ENCODE results near the gene OBP2A.
"Not testable (repeated sequence)": the region's sequence is repeated elsewhere in the genome, so short reads cannot be mapped to it uniquely, and the experiment has no call there.

The OBP2A gene

DNA sequence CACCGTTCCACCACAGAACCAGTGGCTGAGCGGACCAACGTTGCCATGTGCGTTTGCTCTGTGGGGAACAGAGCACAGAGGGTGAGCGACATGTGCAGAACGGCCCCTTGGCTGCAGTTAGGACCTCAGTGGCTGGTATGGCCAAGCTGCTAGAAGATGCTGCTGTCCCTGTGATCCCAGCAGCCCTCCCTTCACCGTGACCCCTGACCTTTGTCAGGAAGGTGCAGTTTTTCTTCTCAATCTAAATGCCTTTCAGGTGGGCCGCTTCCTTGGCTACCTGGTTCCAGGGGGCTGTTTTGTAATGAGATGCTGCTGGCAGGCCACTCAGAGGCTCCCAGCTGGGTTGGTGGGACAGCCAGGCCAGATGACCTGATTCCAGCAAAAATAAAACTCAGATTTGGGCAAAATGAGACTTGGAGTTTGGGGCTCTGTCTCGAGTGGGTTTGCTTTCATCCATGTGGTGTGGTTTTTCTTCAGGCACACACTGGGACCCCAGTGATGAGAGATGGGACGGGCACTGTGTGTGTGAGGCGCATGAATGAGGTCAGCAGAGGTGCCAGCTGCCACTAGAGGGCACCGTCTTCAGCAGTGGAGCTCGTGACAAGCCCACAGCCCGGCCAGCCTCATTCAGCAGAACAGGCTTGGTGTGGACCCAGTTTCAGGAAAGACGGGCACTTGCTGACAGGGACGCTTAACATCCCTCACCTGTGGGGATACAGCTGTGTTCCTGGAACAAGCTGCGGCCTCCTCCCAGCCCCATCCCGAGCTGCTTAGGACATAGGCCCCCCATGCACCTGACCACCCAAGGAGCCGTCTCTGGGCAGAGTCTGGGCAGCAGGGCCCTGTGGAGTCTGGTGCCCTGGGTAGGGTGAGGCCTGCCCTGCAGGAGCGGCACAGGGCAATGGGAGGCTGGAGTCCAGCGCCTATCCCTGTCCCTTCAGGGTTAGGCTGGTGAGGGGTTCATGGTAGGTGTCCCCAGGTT is 41.4 kb upstream of the OBP2A start:
- peaks cover 3% of the 10 kb centered on the region for H3K36me3 ChIP-seq (ENCODE audit: control insufficient read depth, insufficient read depth, low read length)
- H3K4me3 ChIP-seq (ENCODE audit: low read length), result no peak overlapping the region
- H3K9ac ChIP-seq (ENCODE audit: low read length), result no peak overlapping the region
- peaks cover 16% of the 10 kb centered on the region for H3K4me1 ChIP-seq (ENCODE audit: control insufficient read depth, insufficient read depth, low read length)
- H3K9me3 ChIP-seq (ENCODE audit: control insufficient read depth, low read length), result no peaks in the 10 kb centered on the region
- H3K27me3 ChIP-seq (ENCODE audit: control insufficient read depth, insufficient read depth, low read length), result no peaks in the 10 kb centered on the region

DNA sequence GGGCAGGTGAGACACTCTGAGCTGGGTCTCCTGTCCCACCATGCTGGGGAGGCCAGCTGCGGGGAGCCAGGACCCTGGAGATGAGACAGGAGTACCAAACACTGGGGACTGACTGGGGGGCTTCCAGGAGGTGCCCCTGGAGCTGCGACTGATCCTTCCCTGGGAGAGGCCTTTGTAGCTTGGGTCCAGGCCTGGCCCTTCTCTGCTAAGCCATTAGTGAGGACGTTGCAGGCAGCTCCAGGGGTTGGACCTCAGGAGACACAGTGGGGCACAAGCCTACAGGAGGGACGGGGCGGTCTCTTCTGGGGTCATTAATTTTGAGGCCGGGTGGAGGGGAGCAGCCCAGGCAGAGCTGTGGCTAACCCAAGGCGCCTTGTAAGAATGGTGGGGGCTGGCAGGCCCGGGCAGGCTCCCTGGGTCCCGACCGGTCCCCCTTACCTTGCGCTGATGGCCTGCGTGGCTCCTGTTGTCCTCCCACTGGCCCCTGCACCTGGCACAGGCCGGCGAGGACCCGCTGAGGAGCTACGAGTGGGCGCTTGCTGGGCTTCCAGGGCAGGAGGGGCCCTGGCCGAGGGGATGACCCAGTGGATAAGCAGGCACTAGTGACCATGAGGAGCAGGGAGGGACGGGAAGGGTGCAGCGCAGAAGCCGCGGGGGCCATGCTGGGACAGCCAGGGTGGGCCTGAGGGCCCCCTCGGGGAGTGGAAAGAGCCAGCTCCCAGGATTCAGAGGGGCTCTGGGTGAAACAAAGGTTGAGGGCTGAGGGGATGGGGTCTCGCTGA is 40.3 kb upstream of the OBP2A start:
- H3K4me1 ChIP-seq (ENCODE audit: control insufficient read depth, insufficient read depth, low read length), result peaks cover 11% of the 10 kb centered on the region
- no peak overlapping the region for H3K9ac ChIP-seq (ENCODE audit: low read length)
- no peaks in the 10 kb centered on the region for H3K27me3 ChIP-seq (ENCODE audit: control insufficient read depth, insufficient read depth, low read length)
- H3K9me3 ChIP-seq (ENCODE audit: control insufficient read depth, low read length), result no peaks in the 10 kb centered on the region
- no peak overlapping the region for H3K4me3 ChIP-seq (ENCODE audit: low read length)
- peaks cover 3% of the 10 kb centered on the region for H3K36me3 ChIP-seq (ENCODE audit: control insufficient read depth, insufficient read depth, low read length)

DNA sequence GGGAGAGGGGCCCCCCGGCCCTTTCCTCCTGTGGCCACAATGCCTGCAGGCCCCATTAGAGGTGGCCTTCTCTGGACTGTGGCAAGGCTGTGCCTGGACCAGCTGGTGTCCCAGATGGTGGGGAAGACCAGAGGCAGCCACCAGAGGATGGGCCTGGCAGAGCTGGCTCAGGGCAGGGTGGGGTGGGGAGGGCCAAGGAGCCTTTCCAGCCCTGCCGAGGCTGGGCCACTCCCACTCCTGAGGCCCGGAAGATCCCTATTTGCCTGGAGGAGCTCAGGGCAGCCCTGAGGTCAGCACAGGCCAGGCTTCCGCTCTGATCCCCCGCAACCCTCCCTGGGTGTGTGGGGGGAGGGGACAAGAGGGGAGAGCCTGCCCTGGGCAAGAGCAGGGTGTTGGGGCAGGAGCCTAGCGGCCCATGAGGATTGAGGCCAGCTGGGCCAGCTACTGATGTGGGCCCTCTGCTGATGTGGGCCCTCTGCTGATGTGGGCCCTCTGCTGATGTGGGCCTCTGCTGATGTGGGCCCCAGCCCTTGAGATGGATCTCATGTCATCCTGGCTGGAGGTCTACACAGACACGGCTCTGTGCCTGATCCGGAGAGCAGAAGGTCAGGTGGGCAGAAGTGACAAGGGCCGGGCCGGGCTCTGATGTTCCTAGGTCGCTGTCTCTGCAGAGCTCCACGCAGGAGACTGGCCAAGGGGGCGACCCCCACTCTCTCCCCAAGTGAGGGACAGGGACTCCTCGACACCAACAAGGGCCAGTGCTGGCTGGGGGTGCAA is 39.4 kb upstream of the OBP2A start:
- H3K4me1 ChIP-seq (ENCODE audit: control insufficient read depth, insufficient read depth, low read length), result peaks cover 7% of the 10 kb centered on the region
- peaks cover 3% of the 10 kb centered on the region for H3K36me3 ChIP-seq (ENCODE audit: control insufficient read depth, insufficient read depth, low read length)
- no peaks in the 10 kb centered on the region for H3K27me3 ChIP-seq (ENCODE audit: control insufficient read depth, insufficient read depth, low read length)
- H3K9me3 ChIP-seq (ENCODE audit: control insufficient read depth, low read length), result no peaks in the 10 kb centered on the region
- H3K9ac ChIP-seq (ENCODE audit: low read length), result no peak overlapping the region
- no peak overlapping the region for H3K4me3 ChIP-seq (ENCODE audit: low read length)

DNA sequence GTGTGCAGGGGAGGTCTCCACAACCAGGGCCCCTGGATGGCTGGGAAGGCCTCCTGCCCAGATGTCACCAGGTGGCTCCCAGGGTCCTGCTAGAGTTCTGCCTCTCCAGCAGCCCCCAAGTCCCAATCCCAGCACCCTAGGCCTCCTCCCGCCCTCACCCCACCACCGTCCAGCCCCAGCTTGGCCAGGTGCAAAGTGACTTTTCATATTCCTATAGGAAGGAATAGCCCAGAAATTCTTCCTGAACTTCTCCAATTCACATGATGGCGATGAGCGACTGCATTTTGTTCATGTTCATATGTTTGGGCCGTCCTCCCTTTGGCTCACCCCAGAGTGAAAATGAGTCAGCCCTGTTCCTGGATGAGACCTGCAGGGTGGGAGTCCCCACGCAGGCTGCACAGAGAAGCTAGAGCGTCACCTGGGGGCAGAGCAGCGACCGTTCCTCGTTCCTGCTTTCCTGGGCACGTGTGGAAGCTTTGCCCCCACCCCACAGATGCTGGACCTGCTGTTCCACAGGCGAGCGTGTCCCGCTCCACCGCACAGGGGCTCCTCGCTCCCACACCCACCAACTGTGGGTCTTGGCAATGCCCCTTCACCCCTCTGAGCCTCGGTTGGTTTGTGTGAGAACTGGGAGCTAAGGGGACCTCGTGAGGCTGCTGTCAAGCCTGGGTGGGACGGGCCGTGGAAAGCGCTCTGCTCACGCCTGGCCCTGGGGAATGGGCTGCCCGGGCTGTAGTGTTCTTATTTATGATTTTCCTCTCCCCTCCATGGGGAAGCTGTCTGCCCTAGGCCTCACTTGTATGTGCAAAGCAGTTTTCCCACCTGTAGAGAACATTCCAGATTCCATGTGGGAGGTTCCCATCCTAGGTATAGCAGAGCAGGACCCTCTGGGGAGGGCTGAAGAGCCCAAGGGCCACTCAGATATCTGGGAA is 38.6 kb upstream of the OBP2A start:
- Histone ChIP-seq H3K27me3 (ENCODE audit: control insufficient read depth, insufficient read depth, low read length) (no peaks in the 10 kb centered on the region), H3K9ac (ENCODE audit: low read length) (no peak overlapping the region), H3K4me3 (ENCODE audit: low read length) (no peak overlapping the region), H3K9me3 (ENCODE audit: control insufficient read depth, low read length) (no peaks in the 10 kb centered on the region), H3K36me3 (ENCODE audit: control insufficient read depth, insufficient read depth, low read length) (peaks cover 3% of the 10 kb centered on the region), H3K4me1 (ENCODE audit: control insufficient read depth, insufficient read depth, low read length) (no peaks in the 10 kb centered on the region)

DNA sequence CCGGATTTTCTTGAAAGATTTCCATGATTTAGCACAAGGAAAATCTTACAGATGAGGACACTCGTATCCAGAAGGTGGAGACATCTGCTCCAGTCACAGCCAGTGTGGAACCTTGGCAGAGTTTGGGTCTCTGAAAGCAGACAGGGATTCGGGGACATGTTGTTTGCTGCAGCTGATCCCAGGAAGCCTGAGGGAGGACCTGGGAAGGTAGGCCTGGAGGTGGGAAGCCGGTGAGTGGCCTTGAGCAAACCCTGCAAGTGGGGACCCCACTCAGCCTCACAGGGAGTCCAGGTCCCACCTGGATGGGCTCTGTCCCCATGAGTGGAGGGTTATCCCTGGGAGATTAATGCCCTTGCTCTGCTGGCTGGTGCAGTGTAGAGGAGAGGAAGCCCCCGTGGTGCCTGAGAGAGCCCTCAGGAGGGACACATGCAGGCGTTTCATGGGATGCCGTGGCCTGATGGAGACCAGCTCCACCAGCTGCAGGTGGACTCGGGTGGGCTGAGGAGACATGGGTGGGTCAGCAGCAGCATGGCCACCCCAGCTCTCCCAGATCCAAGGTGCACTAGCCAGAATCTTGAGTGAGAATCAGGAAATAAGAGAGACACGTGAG is 37.6 kb upstream of the OBP2A start:
- H3K4me3 ChIP-seq (ENCODE audit: low read length), result no peak overlapping the region
- H3K9me3 ChIP-seq (ENCODE audit: control insufficient read depth, low read length), result no peaks in the 10 kb centered on the region
- no peaks in the 10 kb centered on the region for H3K4me1 ChIP-seq (ENCODE audit: control insufficient read depth, insufficient read depth, low read length)
- H3K36me3 ChIP-seq (ENCODE audit: control insufficient read depth, insufficient read depth, low read length), result peaks cover 3% of the 10 kb centered on the region
- no peaks in the 10 kb centered on the region for H3K27me3 ChIP-seq (ENCODE audit: control insufficient read depth, insufficient read depth, low read length)
- H3K9ac ChIP-seq (ENCODE audit: low read length), result no peak overlapping the region

DNA sequence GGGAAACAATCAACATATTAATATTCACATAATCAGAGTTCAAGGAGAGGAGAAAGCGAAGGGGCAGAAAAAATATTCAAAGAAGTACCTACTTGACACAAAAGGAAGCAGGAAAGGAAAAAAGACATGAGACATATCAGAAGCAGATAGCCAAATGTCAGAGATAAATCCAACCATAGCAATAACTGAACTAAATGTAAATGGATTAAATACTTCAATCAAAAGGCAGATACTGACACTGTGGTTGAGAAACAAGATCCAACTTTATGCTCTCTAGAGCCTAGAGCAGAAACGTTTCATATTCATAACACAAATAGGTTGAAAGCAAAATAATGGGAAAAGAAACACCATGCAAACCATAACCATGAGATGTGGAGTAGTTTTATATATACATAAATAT is 36.5 kb upstream of the OBP2A start:
- H3K27me3 ChIP-seq (ENCODE audit: control insufficient read depth, insufficient read depth, low read length), result no peaks in the 10 kb centered on the region
- H3K9ac ChIP-seq (ENCODE audit: low read length), result no peak overlapping the region
- H3K4me3 ChIP-seq (ENCODE audit: low read length), result no peak overlapping the region
- H3K9me3 ChIP-seq (ENCODE audit: control insufficient read depth, low read length), result no peaks in the 10 kb centered on the region
- no peaks in the 10 kb centered on the region for H3K4me1 ChIP-seq (ENCODE audit: control insufficient read depth, insufficient read depth, low read length)
- no peaks in the 10 kb centered on the region for H3K36me3 ChIP-seq (ENCODE audit: control insufficient read depth, insufficient read depth, low read length)

DNA sequence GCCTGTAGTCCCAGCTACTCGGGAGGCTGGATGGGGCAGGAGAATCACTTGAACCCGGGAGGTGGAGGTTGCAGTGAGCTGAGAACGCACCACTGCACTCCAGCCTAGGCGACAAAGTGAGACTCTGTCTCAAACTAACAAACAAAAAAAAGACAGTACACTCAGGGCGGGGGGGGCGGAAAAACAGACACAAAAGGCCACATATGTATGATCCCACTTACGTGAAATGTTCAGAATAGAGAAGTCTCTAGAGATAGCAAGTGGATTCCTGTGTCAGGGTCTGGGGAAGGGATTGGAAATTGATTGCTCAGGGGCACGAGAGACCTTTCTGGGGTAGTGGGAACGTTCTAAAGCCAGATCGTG is 33.7 kb upstream of the OBP2A start:
- Histone ChIP-seq H3K27me3 (ENCODE audit: control insufficient read depth, insufficient read depth, low read length) (no peaks in the 10 kb centered on the region), H3K9ac (ENCODE audit: low read length) (no peak overlapping the region), H3K4me3 (ENCODE audit: low read length) (no peak overlapping the region), H3K36me3 (ENCODE audit: control insufficient read depth, insufficient read depth, low read length) (no peaks in the 10 kb centered on the region), H3K9me3 (ENCODE audit: control insufficient read depth, low read length) (no peaks in the 10 kb centered on the region), H3K4me1 (ENCODE audit: control insufficient read depth, insufficient read depth, low read length) (no peaks in the 10 kb centered on the region)

DNA sequence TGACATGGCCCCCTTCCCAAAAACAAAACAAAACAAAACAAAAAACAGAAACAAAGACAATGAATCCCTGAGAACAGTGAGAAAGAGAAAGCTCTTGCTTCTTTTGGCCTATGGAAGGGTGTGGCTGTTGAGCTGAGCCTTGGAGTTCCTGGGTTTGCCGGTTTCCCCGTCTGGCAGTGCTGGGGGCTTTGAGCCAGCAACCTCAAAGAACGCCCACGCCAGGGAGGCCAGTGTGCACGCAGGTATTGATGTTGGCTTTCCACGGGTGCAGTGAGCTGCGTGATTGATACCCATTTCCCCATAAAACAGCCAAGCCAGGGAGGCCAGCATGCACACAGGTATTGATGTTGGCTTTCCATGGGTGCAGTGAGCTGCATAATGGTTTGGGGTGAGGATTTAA is 33.0 kb upstream of the OBP2A start:
- Histone ChIP-seq H3K9ac (ENCODE audit: low read length) (no peak overlapping the region), H3K27me3 (ENCODE audit: control insufficient read depth, insufficient read depth, low read length) (no peaks in the 10 kb centered on the region), H3K4me1 (ENCODE audit: control insufficient read depth, insufficient read depth, low read length) (no peaks in the 10 kb centered on the region), H3K9me3 (ENCODE audit: control insufficient read depth, low read length) (no peaks in the 10 kb centered on the region), H3K36me3 (ENCODE audit: control insufficient read depth, insufficient read depth, low read length) (no peaks in the 10 kb centered on the region), H3K4me3 (ENCODE audit: low read length) (no peak overlapping the region)

DNA sequence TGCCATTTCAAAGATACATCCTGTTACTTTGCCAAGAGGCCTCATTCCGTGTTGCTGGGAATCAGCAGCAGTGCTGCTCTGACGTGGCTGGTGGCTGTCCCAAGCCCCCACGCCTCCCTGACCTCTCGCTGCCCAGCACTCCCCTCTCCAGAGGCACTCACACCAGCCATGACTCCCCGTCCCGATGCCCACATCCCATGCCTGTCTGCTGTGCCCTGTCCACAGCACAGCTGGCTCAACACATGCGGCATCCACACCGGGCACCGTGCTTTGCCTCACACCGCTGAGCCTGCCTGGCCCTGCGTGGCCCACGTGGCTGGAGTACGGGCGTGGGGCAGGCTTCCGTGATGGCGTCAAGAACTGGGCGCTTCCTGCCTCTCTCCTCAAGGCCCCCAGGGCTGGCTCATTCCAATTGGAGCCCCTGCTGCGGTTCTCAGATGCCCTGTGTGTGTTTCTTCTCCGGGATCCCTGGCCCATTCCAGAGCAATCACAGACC is 32.5 kb upstream of the OBP2A start:
- no peaks in the 10 kb centered on the region for H3K4me1 ChIP-seq (ENCODE audit: control insufficient read depth, insufficient read depth, low read length)
- H3K36me3 ChIP-seq (ENCODE audit: control insufficient read depth, insufficient read depth, low read length), result no peaks in the 10 kb centered on the region
- H3K4me3 ChIP-seq (ENCODE audit: low read length), result no peak overlapping the region
- no peaks in the 10 kb centered on the region for H3K9me3 ChIP-seq (ENCODE audit: control insufficient read depth, low read length)
- H3K27me3 ChIP-seq (ENCODE audit: control insufficient read depth, insufficient read depth, low read length), result no peaks in the 10 kb centered on the region
- no peak overlapping the region for H3K9ac ChIP-seq (ENCODE audit: low read length)

DNA sequence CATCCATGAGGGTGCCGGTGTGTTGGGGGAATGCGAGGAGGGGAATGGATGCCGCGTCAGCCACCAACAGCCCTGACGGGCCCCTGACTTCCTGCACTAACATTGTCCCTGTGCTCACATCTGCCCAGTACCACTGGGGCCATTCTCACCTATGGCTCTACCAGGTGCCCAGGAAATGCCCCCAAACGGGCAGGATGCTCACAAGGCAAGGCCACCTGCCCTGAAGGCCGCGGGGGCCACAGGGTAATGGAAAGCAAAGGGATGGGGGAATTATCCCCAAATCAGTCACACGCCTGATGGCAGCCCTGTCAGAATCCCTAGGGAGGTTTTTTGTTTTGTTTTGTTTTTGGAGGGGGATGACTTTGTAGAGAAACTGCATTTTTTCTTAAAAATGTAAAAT is 32.0 kb upstream of the OBP2A start:
- H3K36me3 ChIP-seq (ENCODE audit: control insufficient read depth, insufficient read depth, low read length); H3K9me3 ChIP-seq (ENCODE audit: control insufficient read depth, low read length); H3K4me3 ChIP-seq (ENCODE audit: low read length); H3K27me3 ChIP-seq (ENCODE audit: control insufficient read depth, insufficient read depth, low read length); H3K9ac ChIP-seq (ENCODE audit: low read length); H3K4me1 ChIP-seq (ENCODE audit: control insufficient read depth, insufficient read depth, low read length): not testable (repeated sequence)
